ENCODE measurements around the gene GPC3. TPM values are rescaled to one million over a fixed set of nuclear protein-coding genes. Genes with fewer than 3 reads are reported as not detected.

The GPC3 gene
- total and polyA plus RNA-seq, 2 donors (not counting 3 experiments of a cell fraction or from before 2014, with no cell fraction given): not detected

DNA sequence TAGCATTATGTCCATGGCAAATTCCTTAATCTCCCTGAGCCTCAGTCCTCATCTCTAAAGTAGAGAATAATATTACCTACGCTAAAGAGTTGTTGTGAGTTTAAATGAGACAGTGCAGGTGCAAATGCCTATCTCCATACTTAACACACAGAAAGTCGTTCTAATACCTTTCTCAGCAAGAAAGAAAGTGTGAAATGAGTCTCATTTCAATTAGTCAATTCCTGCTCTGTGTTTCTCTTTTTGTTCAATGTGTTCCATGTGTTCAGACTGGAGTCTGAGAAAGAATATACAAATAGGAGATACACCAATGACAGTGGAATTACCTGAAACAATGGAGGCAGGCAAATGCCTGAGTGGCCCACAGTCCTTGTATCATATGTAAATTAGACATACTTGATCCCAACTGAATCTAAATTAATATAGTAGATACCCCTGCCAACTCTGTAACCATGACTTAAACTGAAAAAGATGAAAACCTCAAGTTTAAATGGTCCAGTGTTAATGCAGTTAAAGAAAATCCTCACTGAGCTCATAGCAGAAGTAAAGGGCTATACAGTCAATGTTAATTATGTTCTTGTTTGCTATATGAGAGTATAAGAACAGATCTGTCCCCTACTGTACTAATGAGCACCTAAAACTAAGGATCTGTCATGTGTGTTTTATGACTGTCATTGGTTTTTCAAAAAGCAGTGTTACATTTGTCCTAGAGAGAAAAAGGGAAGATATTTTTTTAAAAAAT lies 68.2 kb downstream of the GPC3 start:
- CTCF ChIA-PET: interaction anchor here (1.0 kb wide), 1 partner anchor 15 kb away, joined by 3 read pairs; no protein-coding TSS in a partner anchor
- dilution Hi-C loops (cut with MboI; ENCODE audit: extremely low pct_ligation_motif_present, low sequenced_read_pairs) (no loop called here), intact Hi-C loops (cut with micrococcal nuclease) (no loop called here)
- no peaks in the 10 kb centered on the region for H3K79me2 ChIP-seq (ENCODE audit: control insufficient read depth, insufficient read depth, low read length)
- FAIRE-seq: no peak
- no peak overlapping the region for H3K4me3 ChIP-seq (replicated peaks in 1 of 3; ENCODE audit: insufficient read depth in 1 of 3, low read depth in 1 of 3, low read length in 3 of 3)
- BruUV-seq (replicated peaks): no TSS peak
- H3K9me1 ChIP-seq (replicated peaks; ENCODE audit: control insufficient read depth, extremely low read depth, insufficient read depth, low read length): no peaks in the 10 kb centered on the region
- H4K20me1 ChIP-seq (replicated peaks; ENCODE audit: control insufficient read depth, extremely low read depth, insufficient read depth, low read length): no peaks in the 10 kb centered on the region
- H3K4me1 ChIP-seq (ENCODE audit: control insufficient read depth, extremely low read depth, insufficient read depth, low read length): no peaks in the 10 kb centered on the region
- no peaks in the 10 kb centered on the region for H3K9me3 ChIP-seq (replicated peaks; ENCODE audit: control insufficient read depth, insufficient read depth, low read length)
- no peak overlapping the region for H3K4me2 ChIP-seq (ENCODE audit: insufficient read depth, low read length)
- TF ChIP-seq MAX (IDR thresholded peaks at IDR 0.05; ENCODE audit: insufficient read depth, insufficient read length) (no peak), FOS (IDR thresholded peaks at IDR 0.05; ENCODE audit: borderline replicate concordance, insufficient read depth, low read length) (no peak), POLR2A (IDR thresholded peaks at IDR 0.05; ENCODE audit: low read depth, low read length) (no peak), GATA2 (IDR thresholded peaks at IDR 0.05; ENCODE audit: insufficient read depth, insufficient read length, low read depth, low read length) (no peak), JUN (IDR thresholded peaks at IDR 0.05; ENCODE audit: borderline replicate concordance, insufficient read depth, insufficient read length, low read depth) (no peak), POLR2AphosphoS5 (IDR thresholded peaks at IDR 0.05; ENCODE audit: insufficient read depth, low read depth, low read length) (no peak), MYC (IDR thresholded peaks at IDR 0.05; ENCODE audit: low read depth, low read length) (no peak), EZH2 (IDR thresholded peaks at IDR 0.05; ENCODE audit: borderline replicate concordance, low read depth, low read length, severe bottlenecking) (no peak)
- TF ChIP-seq, protein P1, sequence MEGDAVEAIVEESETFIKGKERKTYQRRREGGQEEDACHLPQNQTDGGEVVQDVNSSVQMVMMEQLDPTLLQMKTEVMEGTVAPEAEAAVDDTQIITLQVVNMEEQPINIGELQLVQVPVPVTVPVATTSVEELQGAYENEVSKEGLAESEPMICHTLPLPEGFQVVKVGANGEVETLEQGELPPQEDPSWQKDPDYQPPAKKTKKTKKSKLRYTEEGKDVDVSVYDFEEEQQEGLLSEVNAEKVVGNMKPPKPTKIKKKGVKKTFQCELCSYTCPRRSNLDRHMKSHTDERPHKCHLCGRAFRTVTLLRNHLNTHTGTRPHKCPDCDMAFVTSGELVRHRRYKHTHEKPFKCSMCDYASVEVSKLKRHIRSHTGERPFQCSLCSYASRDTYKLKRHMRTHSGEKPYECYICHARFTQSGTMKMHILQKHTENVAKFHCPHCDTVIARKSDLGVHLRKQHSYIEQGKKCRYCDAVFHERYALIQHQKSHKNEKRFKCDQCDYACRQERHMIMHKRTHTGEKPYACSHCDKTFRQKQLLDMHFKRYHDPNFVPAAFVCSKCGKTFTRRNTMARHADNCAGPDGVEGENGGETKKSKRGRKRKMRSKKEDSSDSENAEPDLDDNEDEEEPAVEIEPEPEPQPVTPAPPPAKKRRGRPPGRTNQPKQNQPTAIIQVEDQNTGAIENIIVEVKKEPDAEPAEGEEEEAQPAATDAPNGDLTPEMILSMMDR (IDR thresholded peaks at IDR 0.05; ENCODE audit: extremely low read depth in 1 of 2, insufficient read depth in 1 of 2, low read depth in 1 of 2, low read length in 2 of 2): no peak
- H3K36me3 ChIP-seq (ENCODE audit: control insufficient read depth in 2 of 2, extremely low read depth in 1 of 2, insufficient read depth in 2 of 2, low read length in 2 of 2): no peaks in the 10 kb centered on the region
- POLR2A ChIA-PET: no interaction called here
- H2AFZ ChIP-seq (ENCODE audit: low read depth, low read length): no peak overlapping the region
- H3K27me3 ChIP-seq (ENCODE audit: control insufficient read depth in 2 of 2, insufficient read depth in 2 of 2, low read length in 2 of 2): no peaks in the 10 kb centered on the region
- H3K27ac ChIP-seq (ENCODE audit: insufficient read depth, low read depth, low read length): no peak overlapping the region
- DNase-seq (ENCODE audit: low read depth, low spot score): no peak
- no peak overlapping the region for H3K9ac ChIP-seq (replicated peaks; ENCODE audit: extremely low read depth, insufficient read depth, low read length)
